ENCODE data around the gene FAM168A.

FAM168A gene

GRCh38 chr11:73467505-73467904 lies 130.4 kb downstream of the FAM168A start:
- Mint-ChIP-seq H3K36me3 (ENCODE audit: low read depth) (no peaks in the 10 kb centered on the region), H3K27ac (no peak overlapping the region), H3K4me3 (no peak overlapping the region), H3K27me3 (no peaks in the 10 kb centered on the region), H3K9me3 (no peaks in the 10 kb centered on the region), H3K4me1 (no peaks in the 10 kb centered on the region)
- no peak for ATAC-seq
- no peak for DNase-seq

- ATAC-seq (no peak), DNase-seq (no peak)
- Mint-ChIP-seq H3K27me3 (no peaks in the 10 kb centered on the region), H3K4me3 (no peak overlapping the region), H3K27ac (no peak overlapping the region), H3K9me3 (no peaks in the 10 kb centered on the region), H3K36me3 (ENCODE audit: low read depth) (peaks cover 3% of the 10 kb centered on the region), H3K4me1 (peaks cover 4% of the 10 kb centered on the region)
Observed at GRCh38 chr11:73466643-73467042, 131.3 kb downstream of the FAM168A start.

GRCh38 chr11:73465871-73466270 lies 132.0 kb downstream of the FAM168A start:
- no peak for DNase-seq
- H3K4me1 Mint-ChIP-seq, result peaks cover 6% of the 10 kb centered on the region
- no peak overlapping the region for H3K4me3 Mint-ChIP-seq
- H3K27ac Mint-ChIP-seq, result no peak overlapping the region
- peaks cover 3% of the 10 kb centered on the region for H3K36me3 Mint-ChIP-seq (ENCODE audit: low read depth)
- no peaks in the 10 kb centered on the region for H3K27me3 Mint-ChIP-seq
- H3K9me3 Mint-ChIP-seq, result no peaks in the 10 kb centered on the region
- ATAC-seq, result no peak

GRCh38 chr11:73465023-73465675 lies 132.8 kb downstream of the FAM168A start:
- Mint-ChIP-seq H3K36me3 (ENCODE audit: low read depth) (peaks cover 3% of the 10 kb centered on the region), H3K27ac (no peak overlapping the region), H3K4me3 (no peak overlapping the region), H3K9me3 (no peaks in the 10 kb centered on the region), H3K27me3 (no peaks in the 10 kb centered on the region), H3K4me1 (peaks cover 6% of the 10 kb centered on the region)
- DNase-seq, result no peak
- ATAC-seq, result no peak

GRCh38 chr11:73464347-73464746 lies 133.6 kb downstream of the FAM168A start:
- no peak for ATAC-seq

GRCh38 chr11:73463359-73463758 lies 134.6 kb downstream of the FAM168A start:
- no peak for ATAC-seq
- peaks cover 4% of the 10 kb centered on the region for H3K36me3 Mint-ChIP-seq (ENCODE audit: low read depth)
- no peaks in the 10 kb centered on the region for H3K9me3 Mint-ChIP-seq
- no peaks in the 10 kb centered on the region for H3K27me3 Mint-ChIP-seq
- peaks cover 6% of the 10 kb centered on the region for H3K4me1 Mint-ChIP-seq
- H3K27ac Mint-ChIP-seq, result no peak overlapping the region
- no peak for DNase-seq
- no peak overlapping the region for H3K4me3 Mint-ChIP-seq

More at GRCh38 chr11:73464347-73464746, 133.6 kb downstream of the FAM168A start:
- no peak for DNase-seq
- H3K36me3 Mint-ChIP-seq (ENCODE audit: low read depth), result peaks cover 4% of the 10 kb centered on the region
- H3K4me1 Mint-ChIP-seq, result peaks cover 6% of the 10 kb centered on the region
- no peaks in the 10 kb centered on the region for H3K27me3 Mint-ChIP-seq
- H3K9me3 Mint-ChIP-seq, result no peaks in the 10 kb centered on the region
- H3K4me3 Mint-ChIP-seq, result no peak overlapping the region
- H3K27ac Mint-ChIP-seq, result no peak overlapping the region

GRCh38 chr11:73461964-73462363 lies 135.9 kb downstream of the FAM168A start:
- no peak for DNase-seq
- no peak overlapping the region for H3K27ac Mint-ChIP-seq
- no peak for ATAC-seq

GRCh38 chr11:73461335-73461840 lies 136.5 kb downstream of the FAM168A start:
- Mint-ChIP-seq H3K4me1 (peaks cover 6% of the 10 kb centered on the region), H3K4me3 (no peak overlapping the region), H3K36me3 (ENCODE audit: low read depth) (peaks cover 4% of the 10 kb centered on the region), H3K27ac (no peak overlapping the region), H3K9me3 (no peaks in the 10 kb centered on the region), H3K27me3 (no peaks in the 10 kb centered on the region)
- DNase-seq (no peak), ATAC-seq (no peak)

More at GRCh38 chr11:73461964-73462363, 135.9 kb downstream of the FAM168A start:
- Mint-ChIP-seq H3K9me3 (no peaks in the 10 kb centered on the region), H3K36me3 (ENCODE audit: low read depth) (peaks cover 4% of the 10 kb centered on the region), H3K4me3 (no peak overlapping the region), H3K27me3 (no peaks in the 10 kb centered on the region), H3K4me1 (peaks cover 6% of the 10 kb centered on the region)

GRCh38 chr11:73458201-73458600 lies 139.7 kb downstream of the FAM168A start:
- no peaks in the 10 kb centered on the region for H3K9me3 Mint-ChIP-seq
- H3K36me3 Mint-ChIP-seq (ENCODE audit: low read depth), result peaks cover 4% of the 10 kb centered on the region
- no peaks in the 10 kb centered on the region for H3K27me3 Mint-ChIP-seq
- peaks cover 6% of the 10 kb centered on the region for H3K4me1 Mint-ChIP-seq
- no peak overlapping the region for H3K27ac Mint-ChIP-seq
- DNase-seq, result no peak
- ATAC-seq, result no peak
- H3K4me3 Mint-ChIP-seq, result no peak overlapping the region

GRCh38 chr11:73454987-73455386 lies 142.9 kb downstream of the FAM168A start:
- Mint-ChIP-seq H3K9me3 (no peaks in the 10 kb centered on the region), H3K4me1 (no peaks in the 10 kb centered on the region), H3K27ac (no peak overlapping the region), H3K27me3 (no peaks in the 10 kb centered on the region), H3K36me3 (ENCODE audit: low read depth) (no peaks in the 10 kb centered on the region), H3K4me3 (no peak overlapping the region)
- no peak for DNase-seq
- no peak for ATAC-seq

- no peak for DNase-seq
- no peak overlapping the region for H3K27ac Mint-ChIP-seq
- no peak overlapping the region for H3K4me3 Mint-ChIP-seq
- H3K4me1 Mint-ChIP-seq, result no peaks in the 10 kb centered on the region
- H3K36me3 Mint-ChIP-seq (ENCODE audit: low read depth), result no peaks in the 10 kb centered on the region
- H3K27me3 Mint-ChIP-seq, result no peaks in the 10 kb centered on the region
- no peaks in the 10 kb centered on the region for H3K9me3 Mint-ChIP-seq
- no peak for ATAC-seq
Observed at GRCh38 chr11:73453562-73453961, 144.3 kb downstream of the FAM168A start.

GRCh38 chr11:73452726-73453125 lies 145.2 kb downstream of the FAM168A start:
- H3K9me3 Mint-ChIP-seq, result no peaks in the 10 kb centered on the region
- no peak overlapping the region for H3K27ac Mint-ChIP-seq
- DNase-seq, result no peak
- no peaks in the 10 kb centered on the region for H3K27me3 Mint-ChIP-seq
- H3K4me1 Mint-ChIP-seq, result no peaks in the 10 kb centered on the region
- no peak overlapping the region for H3K4me3 Mint-ChIP-seq
- ATAC-seq, result no peak
- H3K36me3 Mint-ChIP-seq (ENCODE audit: low read depth), result no peaks in the 10 kb centered on the region

GRCh38 chr11:73451896-73452295 lies 146.0 kb downstream of the FAM168A start:
- H3K36me3 Mint-ChIP-seq (ENCODE audit: low read depth), result no peaks in the 10 kb centered on the region
- no peak overlapping the region for H3K27ac Mint-ChIP-seq
- DNase-seq (no peak), ATAC-seq (no peak)
- no peak overlapping the region for H3K4me3 Mint-ChIP-seq
- H3K4me1 Mint-ChIP-seq, result no peaks in the 10 kb centered on the region
- no peaks in the 10 kb centered on the region for H3K27me3 Mint-ChIP-seq
- H3K9me3 Mint-ChIP-seq, result no peaks in the 10 kb centered on the region

- no peaks in the 10 kb centered on the region for H3K9me3 Mint-ChIP-seq
- H3K4me1 Mint-ChIP-seq, result peaks cover 2% of the 10 kb centered on the region
- no peaks in the 10 kb centered on the region for H3K36me3 Mint-ChIP-seq (ENCODE audit: low read depth)
- ATAC-seq (no peak), DNase-seq (no peak)
- H3K27ac Mint-ChIP-seq, result no peak overlapping the region
- no peaks in the 10 kb centered on the region for H3K27me3 Mint-ChIP-seq
- no peak overlapping the region for H3K4me3 Mint-ChIP-seq
Observed at GRCh38 chr11:73446766-73447165, 151.1 kb downstream of the FAM168A start.

GRCh38 chr11:73445980-73446379 lies 151.9 kb downstream of the FAM168A start:
- Mint-ChIP-seq H3K4me3 (no peak overlapping the region), H3K9me3 (no peaks in the 10 kb centered on the region), H3K27me3 (no peaks in the 10 kb centered on the region), H3K4me1 (peaks cover 3% of the 10 kb centered on the region), H3K27ac (no peak overlapping the region), H3K36me3 (ENCODE audit: low read depth) (no peaks in the 10 kb centered on the region)
- DNase-seq, result no peak
- no peak for ATAC-seq
